HepG2 (cell line): Measurements from ENCODE around the gene MPO. TPM values are rescaled to one million over a fixed set of nuclear protein-coding genes. Genes with fewer than 3 reads are reported as not detected.

ENCODE experiments used
- AGO1 ChIP-seq: fragments of 200-400 bp; formaldehyde crosslinking; IDR thresholded peaks from 2 replicates; pipeline ENCODE4 v1.6.1; 2017; ENCODE audit warnings: mild to moderate bottlenecking, low read depth, low read length, moderate library complexity; ENCODE audit not compliant: poor library complexity, severe bottlenecking
- GLMP ChIP-seq: sonication (generic); formaldehyde crosslinking; IDR thresholded peaks from 2 replicates; pipeline ENCODE4 v1.9.0; 2021; ENCODE audit warnings: missing genetic modification reagents, mild to moderate bottlenecking, borderline replicate concordance
- HNRNPL ChIP-seq: fragments of 200-400 bp; formaldehyde crosslinking; IDR thresholded peaks from 2 replicates; pipeline ENCODE4 v1.6.1; 2017; ENCODE audit warnings: mild to moderate bottlenecking, low read depth, low read length
- JUNB ChIP-seq: sonication (generic); formaldehyde crosslinking; IDR thresholded peaks from 2 replicates; pipeline ENCODE4 v1.8.0; 2022; ENCODE audit warnings: missing genetic modification reagents, mild to moderate bottlenecking, borderline replicate concordance
- MAFF ChIP-seq: IDR thresholded peaks from 2 replicates; pipeline ENCODE4 v1.6.1; 2011; ENCODE audit warnings: low read depth, low read length, improper control_type of control experiment
- MAFK ChIP-seq, 2 experiments: IDR thresholded peaks in 1 of 2; conservative IDR thresholded peaks in 1 of 2; 2 replicates each; pipeline ENCODE4 v1.6.1; 2011; ENCODE audit warnings: improper control_type of control experiment in 2 of 2, low read length in 2 of 2
- MYPOP ChIP-seq: sonication (generic); formaldehyde crosslinking; IDR thresholded peaks from 2 replicates; pipeline ENCODE4 v1.8.1; 2023; ENCODE audit warnings: mild to moderate bottlenecking, moderate library complexity, missing genetic modification reagents
- NR3C1 ChIP-seq: sonication (generic); formaldehyde crosslinking; IDR thresholded peaks from 2 replicates; pipeline ENCODE4 v1.4.0; 2020; ENCODE audit warnings: missing genetic modification reagents
- SRSF9 ChIP-seq: fragments of 200-400 bp; formaldehyde crosslinking; IDR thresholded peaks from 2 replicates; pipeline ENCODE4 v1.6.1; 2018; ENCODE audit warnings: borderline replicate concordance, mild to moderate bottlenecking, low read depth, low read length; ENCODE audit not compliant: insufficient read depth, poor library complexity, severe bottlenecking
- ZNF407 ChIP-seq: sonication (generic); formaldehyde crosslinking; IDR thresholded peaks from one replicate; pipeline ENCODE4 v1.5.1; 2020; ENCODE audit warnings: mild to moderate bottlenecking, missing genetic modification reagents; ENCODE audit errors: not compliant biosample characterization
- ZNF672 ChIP-seq: sonication (generic); formaldehyde crosslinking; IDR thresholded peaks from 2 replicates; pipeline ENCODE4 v1.8.1; 2022; ENCODE audit warnings: missing genetic modification reagents
- polyA plus RNA-seq, 8 experiments: library from polyadenylated mRNA; depleted of rRNA in 3 of 8; stranded (reverse) in 7 of 8; unstranded in 1 of 8; fragments of >200 nt; fragmentation: Illumina TruSeq in 4 of 8; extraction: Trizol in 4 of 8; gene quantifications; 2 replicates each; pipeline versions ENCODE4 v1.2.1 to v1.2.3, GENCODE V29; 2011 to 2016; ENCODE audit warnings: low read depth in 4 of 8, missing spikeins in 1 of 8, mixed read lengths in 1 of 8; ENCODE audit not compliant: insufficient read depth in 1 of 8
- total RNA-seq, 5 experiments: library from RNA; depleted of rRNA; stranded (reverse); fragments of >200 nt; fragmentation: Illumina TruSeq; extraction: Trizol; gene quantifications; 2 replicates each; pipeline ENCODE4 v1.2.3, GENCODE V29; 2016; ENCODE audit warnings: low read depth in 1 of 5

The MPO gene
- total and polyA plus RNA-seq, 2 of the 13 experiments (the other 11 are each of a cell fraction or from before 2014, with no cell fraction given) = not detected

GRCh38 chr17:58289869-58290268 is 9.1 kb upstream of the MPO start (continued):
- TF ChIP-seq ZNF407 (CRISPR knock-in tag) = no peak
- TF ChIP-seq ZNF672 = no peak
- peak; percentile 87 for TF ChIP-seq MAFF
- TF ChIP-seq AGO1 = no peak
- TF ChIP-seq HNRNPL = no peak
- TF ChIP-seq GLMP (CRISPR knock-in tag) = no peak
- no peak for TF ChIP-seq JUNB (CRISPR knock-in tag)
- TF ChIP-seq SRSF9 = no peak
- no peak for TF ChIP-seq MYPOP (CRISPR knock-in tag)
- peak; percentile 82 to 90 for TF ChIP-seq MAFK (conservative IDR thresholded peaks at IDR 0.05 in 1 of 2, IDR thresholded peaks at IDR 0.05 in 1 of 2; ENCODE audit: low read length in 2 of 2)
- no peak for TF ChIP-seq NR3C1 (CRISPR knock-in tag)
